Stimulated activated CD4-positive, alpha-beta T cell treated with anti-CD3 and anti-CD28 coated beads, Interleukin-4, amount 100 ng/mL, for 4 hours (primary cell): ENCODE measurements around the gene FAM120B.

Experiments
- DNase-seq, 2 experiments: peaks; one replicate each; pipeline ENCODE4 v3.0.0-alpha.2; 2020

The FAM120B gene

DNA sequence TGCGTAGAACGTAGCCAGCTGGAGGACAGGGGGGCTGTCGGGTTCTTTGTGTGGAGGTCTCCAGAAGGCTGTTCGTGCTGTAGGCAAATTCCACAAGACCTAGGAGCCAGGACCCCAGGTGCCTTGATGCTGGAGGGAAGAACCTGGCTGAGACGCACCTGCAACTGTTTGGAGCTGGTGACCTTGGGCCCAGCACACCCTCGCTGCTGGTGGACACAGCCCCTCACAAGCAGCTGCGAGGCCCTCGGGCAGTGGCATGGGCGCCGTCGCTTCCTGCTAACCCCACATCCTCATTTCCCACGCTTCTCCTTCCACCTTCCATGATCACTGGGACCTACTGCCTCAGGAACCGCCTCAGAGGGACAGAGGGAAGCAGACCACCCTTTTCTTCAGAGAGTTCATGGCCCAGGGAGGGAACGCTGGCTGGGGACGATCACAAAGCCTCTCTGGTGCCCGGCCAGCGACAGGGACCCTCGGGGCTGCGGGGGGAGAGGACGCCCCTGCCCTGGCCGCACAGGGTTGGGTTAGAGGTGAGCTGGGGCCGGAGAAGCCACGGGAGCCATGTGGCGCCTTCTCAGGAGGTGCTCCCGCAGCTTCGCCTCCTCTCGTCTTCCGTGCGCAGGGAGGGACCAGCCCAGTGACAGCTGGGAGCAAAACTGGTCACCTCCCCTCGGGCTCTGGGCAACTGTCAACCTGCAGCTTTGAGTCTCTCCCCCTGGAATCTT lies 34.1 kb upstream of the FAM120B start:
- DNase-seq: no peak

GRCh38 chr6:170273191-170273590 lies 33.4 kb upstream of the FAM120B start:
- DNase-seq: no peak

- DNase-seq: no peak
These were observed 32.9 kb upstream of the FAM120B start for GRCh38 chr6:170273681-170274080.

DNA sequence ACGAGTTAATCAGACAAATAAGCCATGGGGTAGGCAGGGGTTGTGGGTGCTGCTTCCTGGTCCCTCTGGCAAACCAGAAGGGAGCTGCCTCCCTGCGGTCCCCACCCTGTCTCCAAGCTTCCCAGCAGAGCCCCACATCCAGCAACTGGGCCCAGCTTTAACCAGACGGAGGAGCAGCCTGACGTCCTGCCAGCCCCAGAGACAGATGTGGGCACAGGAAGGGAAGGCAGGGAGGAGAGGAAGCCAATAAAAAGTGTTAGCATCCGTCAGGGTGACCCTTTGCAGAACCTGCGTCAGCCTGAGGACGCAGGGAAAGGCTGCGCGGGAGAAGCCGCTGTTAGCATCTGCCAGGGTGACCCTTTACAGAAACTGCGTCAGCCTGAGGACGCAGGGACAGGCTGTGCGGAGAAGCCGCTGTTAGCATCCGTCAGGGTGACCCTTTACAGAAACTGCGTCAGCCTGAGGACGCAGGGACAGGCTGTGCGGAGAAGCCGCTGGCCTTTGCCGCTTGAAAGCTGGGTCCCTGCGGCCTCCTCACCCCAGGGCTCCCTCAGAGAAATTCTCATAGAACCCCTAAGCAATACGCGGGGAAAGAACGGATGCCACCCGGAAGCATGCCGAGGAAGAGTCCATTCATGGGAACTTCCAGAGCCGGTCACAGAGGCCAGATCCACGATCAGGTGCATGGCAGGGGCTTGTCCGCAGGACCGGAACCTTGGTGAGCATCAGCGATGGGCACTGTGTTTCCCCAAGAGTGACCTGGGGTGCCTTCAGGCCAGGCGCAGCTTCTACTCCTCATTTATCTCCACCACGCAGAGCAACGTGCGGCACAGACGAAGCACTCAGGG lies 31.6 kb upstream of the FAM120B start:
- DNase-seq: no peak

DNA sequence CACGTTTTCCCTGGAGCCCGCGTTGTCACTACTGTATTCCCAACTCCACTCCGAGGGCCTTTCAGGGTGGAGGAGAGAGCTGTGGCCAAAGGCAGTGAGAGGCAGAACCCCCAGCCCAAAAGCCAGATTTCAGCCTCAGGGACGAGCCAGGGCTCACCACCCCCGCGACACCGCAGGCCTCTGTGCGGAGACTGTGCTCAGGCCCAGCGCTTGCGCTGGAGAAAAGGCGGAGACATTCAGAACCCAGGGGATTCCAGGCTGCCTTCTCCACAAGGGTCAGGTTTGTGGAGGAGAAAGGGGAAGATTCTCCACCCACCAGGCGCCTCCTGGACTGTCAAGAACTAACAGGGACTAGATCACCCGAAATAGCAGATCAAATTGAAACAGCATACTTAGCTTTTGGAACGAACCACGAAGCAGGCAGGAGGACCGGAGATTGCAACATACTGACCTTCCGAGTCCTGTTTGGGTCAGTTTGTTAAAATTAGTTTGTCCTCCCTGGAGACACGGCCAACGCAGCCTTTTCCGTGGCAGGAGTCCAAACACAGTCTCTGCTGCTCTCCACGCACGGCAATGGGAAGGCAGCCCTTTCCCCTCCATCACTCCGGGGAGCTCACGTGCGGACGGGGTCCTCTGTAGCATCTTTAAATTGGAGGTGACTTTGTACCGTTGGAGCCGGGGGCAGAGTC lies 30.0 kb upstream of the FAM120B start:
- DNase-seq: no peak

GRCh38 chr6:170277893-170278742 lies 28.4 kb upstream of the FAM120B start:
- DNase-seq: no peak

DNA sequence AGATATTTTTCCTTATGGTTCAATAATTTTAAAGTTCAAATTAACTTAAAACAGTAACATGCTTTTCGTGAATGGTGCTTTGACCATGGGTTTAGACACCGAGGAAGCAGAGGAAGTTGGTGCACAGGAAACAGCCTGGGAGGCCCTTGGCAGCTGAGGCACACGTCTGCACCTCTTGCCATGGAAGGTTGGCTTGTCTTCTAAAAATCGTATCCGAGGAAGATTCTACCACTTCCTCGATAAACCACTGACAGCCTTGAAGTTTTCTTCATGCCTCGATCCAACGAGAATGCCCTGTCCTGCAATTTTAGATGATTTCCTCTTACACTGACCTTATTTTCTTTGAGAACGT lies 27.8 kb upstream of the FAM120B start:
- no peak for DNase-seq

- no peak for DNase-seq
These were observed 27.1 kb upstream of the FAM120B start for GRCh38 chr6:170279426-170279825.

GRCh38 chr6:170279977-170280688 lies 26.4 kb upstream of the FAM120B start:
- DNase-seq: peak in 1 of 2 experiments; percentile 30

- DNase-seq: no peak
These were observed 25.9 kb upstream of the FAM120B start for GRCh38 chr6:170280689-170281045.

- DNase-seq: no peak
These were observed 24.9 kb upstream of the FAM120B start for GRCh38 chr6:170281331-170282292.

DNA sequence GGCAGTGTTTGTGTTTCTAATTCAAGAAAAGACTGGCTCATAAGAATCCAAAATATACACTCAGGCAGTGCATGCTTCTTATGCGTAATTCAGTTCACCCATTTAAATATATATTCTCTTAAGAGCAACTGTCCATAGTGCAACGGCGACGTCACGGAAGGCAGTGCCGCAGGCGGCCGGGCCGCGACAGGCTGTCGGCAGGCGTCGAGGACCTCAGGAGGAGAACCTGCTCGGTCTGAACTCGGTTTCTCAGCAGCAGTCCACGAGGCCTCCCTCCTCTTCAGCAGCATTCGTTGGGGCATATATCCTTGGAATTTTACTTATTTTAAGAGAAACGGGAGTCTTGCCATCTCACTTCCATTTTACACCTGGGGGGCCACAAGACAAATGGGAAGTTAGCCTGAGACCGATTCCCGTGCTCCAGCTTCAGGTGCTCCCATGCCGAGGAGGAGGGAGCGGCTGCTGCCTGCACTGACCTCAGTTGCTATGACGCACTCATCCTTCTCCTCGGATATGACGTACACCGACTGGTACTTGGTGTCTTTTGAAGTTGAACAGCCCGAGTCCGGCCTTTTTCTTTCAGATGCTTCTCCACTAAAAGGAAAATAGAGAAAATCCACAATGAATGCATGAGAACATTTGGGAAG lies 23.9 kb upstream of the FAM120B start:
- no peak for DNase-seq

GRCh38 chr6:170283212-170284081 lies 23.1 kb upstream of the FAM120B start:
- no peak for DNase-seq

GRCh38 chr6:170284126-170284773 lies 22.3 kb upstream of the FAM120B start:
- no peak for DNase-seq

DNA sequence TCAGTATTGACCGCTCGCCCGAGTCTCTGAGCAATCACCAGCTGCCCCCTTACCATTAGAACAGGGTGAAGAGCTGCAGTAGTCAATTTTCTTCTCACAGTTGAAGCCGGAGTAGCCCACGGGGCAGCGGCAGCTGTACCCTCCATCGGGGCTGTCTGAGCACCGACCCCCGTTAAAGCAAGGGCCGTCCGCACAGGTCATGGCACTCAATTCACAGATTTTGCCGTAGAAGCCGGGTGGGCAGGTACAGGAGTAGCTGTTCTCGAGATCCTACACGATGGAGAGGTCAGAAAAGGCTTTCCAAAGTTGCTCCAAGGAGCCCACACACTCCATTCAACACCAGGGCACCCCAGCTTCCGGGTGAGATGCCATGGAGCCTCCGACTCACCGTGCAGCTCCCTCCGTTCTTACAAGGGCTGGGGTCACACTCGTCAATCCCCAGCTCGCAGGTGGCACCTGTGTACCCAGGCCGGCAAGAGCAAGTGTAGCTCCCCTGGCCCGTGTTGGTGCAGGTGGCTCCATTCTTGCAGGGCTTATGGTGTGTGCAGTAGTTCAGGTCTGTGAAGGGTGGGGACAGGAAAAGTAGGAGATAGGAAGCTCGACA lies 21.6 kb upstream of the FAM120B start:
- no peak for DNase-seq

DNA sequence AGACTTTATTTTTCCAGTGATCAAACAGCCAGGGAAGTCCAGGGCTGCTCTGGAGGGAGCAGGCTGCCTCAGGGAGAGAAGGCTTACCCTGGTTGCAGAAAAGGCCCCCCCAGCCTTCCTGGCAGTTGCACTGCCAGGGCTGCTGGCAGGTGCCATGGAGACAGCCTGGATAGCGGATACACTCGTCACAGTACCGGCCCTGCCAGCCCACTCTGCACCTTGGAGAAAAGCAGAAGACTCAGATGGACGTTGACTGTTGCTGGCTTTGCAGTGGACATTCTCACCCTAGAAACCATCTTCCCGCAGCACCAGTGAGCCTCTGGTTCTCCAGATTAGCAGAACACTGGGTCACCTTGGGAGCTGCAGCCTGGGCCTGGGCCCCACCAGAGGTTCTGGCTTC lies 21.1 kb upstream of the FAM120B start:
- DNase-seq: no peak

GRCh38 chr6:170286246-170286933 lies 20.2 kb upstream of the FAM120B start:
- no peak for DNase-seq

- no peak for DNase-seq
These were observed 19.7 kb upstream of the FAM120B start for GRCh38 chr6:170286934-170287265.
